Adrenal gland (tissue), 12 donors: ENCODE measurements around the gene TGFBRAP1. TPM values are rescaled to one million over a fixed set of nuclear protein-coding genes. Genes with fewer than 3 reads are reported as not detected.

Experiments
- DNase-seq, 7 donors: peaks; one replicate each; pipeline ENCODE4 v3.0.0-alpha.2; 2019 to 2020
- H3K27ac ChIP-seq, 5 donors: fragments of 200-600 bp; sonication (generic) in 4 of 5; 1 replicate in 3 of 5; 2 replicates in 2 of 5; pipeline versions ENCODE4 v1.5.1 to v1.8.0; 2016 to 2020; ENCODE audit warnings: mild to moderate bottlenecking in 1 of 5
- H3K27me3 ChIP-seq: fragments of 200-600 bp; 2 replicates; pipeline ENCODE4 v1.8.0; 2021
- H3K36me3 ChIP-seq, 2 donors: fragments of 200-600 bp; replicated peaks in 1 of 2; 1 replicate in 1 of 2; 2 replicates in 1 of 2; pipeline versions ENCODE4 v1.5.1 to v1.8.0; 2018 to 2022
- H3K4me1 ChIP-seq, 2 donors: fragments of 200-600 bp; replicated peaks in 1 of 2; 1 replicate in 1 of 2; 2 replicates in 1 of 2; pipeline versions ENCODE4 v1.5.1 to v1.8.0; 2018 to 2021
- H3K4me3 ChIP-seq, 4 donors: fragments of 200-600 bp; sonication (generic) in 3 of 4; one replicate each; pipeline ENCODE4 v1.5.1; 2016 to 2018
- H3K9me3 ChIP-seq, 3 donors: fragments of 200-600 bp; sonication (generic) in 1 of 3; replicated peaks in 1 of 3; 1 replicate in 2 of 3; 2 replicates in 1 of 3; pipeline versions ENCODE4 v1.5.1 to v1.8.0; 2016 to 2021
- POLR2A ChIP-seq, 2 donors: fragments of 450-650 bp; IDR thresholded peaks; one replicate each; pipeline ENCODE4 v1.6.1; 2017; ENCODE audit warnings: antibody characterized with exemption in 2 of 2, mild to moderate bottlenecking in 2 of 2, moderate library complexity in 1 of 2
- WGBS, 4 donors: extraction: QIAGEN DNeasy Blood & Tissue Kit in 2 of 4; methylation state at CpG; one replicate each; pipeline versions ENCODE4 v1.1.5 to v1.1.7; 2013 to 2017; 5-methylcytosine and 5-hydroxymethylcytosine counted together
- intact Hi-C, 2 donors: fragments of 100-400 bp; cut with DNase I; formaldehyde crosslinking; loops; one replicate each; pipeline versions ENCODE4 v1.14.1 to v1.15.0; 2022 to 2023
- polyA plus RNA-seq, 3 donors: library from polyadenylated mRNA; stranded (reverse); fragments of 200-250 nt in 2 of 3; fragments of 350-450 nt in 1 of 3; fragmentation: Illumina TruSeq in 1 of 3; extraction: RNeasy Lipid Tissue Mini Kit (QIAGEN cat#74804) in 1 of 3; gene quantifications; one replicate each; pipeline ENCODE4 v1.2.3, GENCODE V29; 2013 to 2014
- total RNA-seq, 9 donors: library from RNA; depleted of rRNA in 4 of 9; stranded (reverse); fragments of >200 nt in 4 of 9; fragments of 120-200 nt in 1 of 9; fragmentation: NEBNext Ultra II Directional in 1 of 9; extraction: Animal tissue kit (Norgen Biotek cat#: 25700) in 1 of 9; gene quantifications; one replicate each; pipeline versions ENCODE4 v1.1.0 to v1.2.4, GENCODE V29; 2013 to 2023
- TF ChIP-seq, protein P1 (sequence below), 6 experiments: fragments of 450-650 bp in 4 of 6; fragments of 200-600 bp in 2 of 6; sonication (generic) in 1 of 6; IDR thresholded peaks; 1 replicate in 5 of 6; 2 replicates in 1 of 6; pipeline versions ENCODE4 v1.5.1 to v1.8.0; 2016 to 2021; ENCODE audit warnings: antibody characterized with exemption in 6 of 6, mild to moderate bottlenecking in 2 of 6, moderate library complexity in 1 of 6
- donor health status: healthy with polysubstance abuse.
- donor health status: Bipolar disorder and iron deficiency.
- donor health status: DM: yes; HTN: yes; CAD: no.
- donor health status: DM: no; HTN: no; CAD: no.
- donor health status: DM: no; HTN: no; CAD: no.
- donor health status: DM: yes; HTN: yes; CAD: no.

TGFBRAP1 gene
- total and polyA plus RNA-seq, 12 donors, result 5.1 to 29.7 (median 22.3) TPM

DNA sequence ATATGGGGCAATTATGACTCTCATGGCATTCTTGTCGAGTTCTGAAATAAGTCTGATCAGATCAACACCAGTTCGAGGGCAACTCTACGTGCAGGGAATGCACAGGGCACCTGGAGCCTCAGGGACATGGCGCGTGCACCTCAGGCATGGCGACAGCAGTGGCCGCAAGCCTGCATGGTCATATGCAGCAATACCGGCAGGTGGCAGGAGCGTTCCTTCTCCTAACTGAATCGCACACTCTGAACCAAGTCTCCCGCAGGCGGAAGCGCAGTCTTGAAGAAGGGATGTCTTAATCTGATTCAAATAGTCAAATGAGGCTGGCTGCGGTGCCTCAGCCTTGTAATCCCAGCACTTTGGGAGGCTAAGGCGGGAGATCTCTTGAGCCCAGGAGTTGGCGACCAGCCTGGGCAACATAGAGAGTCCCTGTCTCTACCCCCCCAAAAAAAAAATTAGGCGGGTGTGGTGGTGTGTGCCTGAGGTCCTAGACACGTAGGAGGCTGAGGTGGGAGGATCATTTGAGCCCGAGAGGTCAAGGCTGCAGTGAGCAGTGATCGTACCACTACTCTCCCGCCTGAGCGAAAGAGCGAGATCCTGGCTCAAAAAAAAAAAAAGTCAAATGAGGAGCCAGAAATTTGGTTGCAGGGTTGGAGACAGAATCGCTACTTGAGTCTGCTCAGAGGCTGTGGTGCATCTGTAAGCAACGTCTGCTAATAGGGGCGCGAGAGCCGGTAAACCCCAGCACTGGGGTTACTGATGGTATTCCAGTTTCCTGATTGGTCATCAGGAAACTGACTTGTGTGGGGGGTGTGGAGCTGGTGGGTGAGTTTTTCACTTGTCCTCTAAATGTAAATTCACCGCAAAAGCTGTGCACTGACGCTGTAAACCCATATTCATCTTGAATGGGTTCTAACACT, 40.5 kb upstream of the TGFBRAP1 start:
- H3K4me1 ChIP-seq, result peaks cover 13 to 20% of the 10 kb centered on the region in 2 donors

DNA sequence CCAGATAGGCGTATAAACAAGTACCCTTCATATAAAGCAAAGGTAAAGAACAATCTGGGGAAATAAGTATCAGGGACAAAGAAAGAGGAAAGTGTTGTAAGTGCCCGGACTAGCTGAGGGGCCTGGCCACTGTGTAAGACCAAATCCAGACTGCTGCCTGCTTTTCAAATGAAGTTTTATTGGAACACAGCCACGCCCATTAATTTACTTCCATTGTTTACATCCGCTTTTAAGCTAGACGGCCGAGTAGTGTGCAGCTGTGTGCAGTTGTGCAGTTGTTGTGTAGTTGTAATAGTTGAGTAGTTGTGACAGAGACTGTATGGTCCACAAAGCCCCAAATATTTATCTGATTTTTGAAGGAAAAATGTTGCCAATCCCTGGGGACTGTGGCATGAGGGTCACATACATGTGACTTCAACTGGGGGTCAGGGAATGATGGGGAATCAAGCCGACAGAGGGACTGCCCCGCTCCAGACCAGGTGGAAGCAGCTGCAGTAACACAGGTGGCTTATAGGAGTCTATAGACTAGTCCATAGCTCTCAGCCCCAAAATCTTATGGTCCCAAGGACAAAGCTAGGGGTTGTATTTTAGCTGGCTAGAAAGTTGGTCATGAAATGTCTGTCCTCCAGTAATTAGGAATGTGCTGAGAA, 39.3 kb upstream of the TGFBRAP1 start:
- Histone ChIP-seq H3K4me1 (peaks cover 8 to 18% of the 10 kb centered on the region in 2 donors), H3K36me3 (peaks cover 0 to 72% of the 10 kb centered on the region in 2 donors), H3K27me3 (no peaks in the 10 kb centered on the region), H3K9me3 (no peaks in the 10 kb centered on the region), H3K4me3 (no peak overlapping the region), H3K27ac (peak overlapping the region in 1 of 5 donors; percentile 94)
- DNase-seq, result peak in 1 of 7 donors; percentile 19
- 70 to 79% (median 75%) methylated on average over 8 of the region's 8 CpGs for WGBS, 4 donors
- intact Hi-C loops, result no loop called here
- TF ChIP-seq, protein P1, sequence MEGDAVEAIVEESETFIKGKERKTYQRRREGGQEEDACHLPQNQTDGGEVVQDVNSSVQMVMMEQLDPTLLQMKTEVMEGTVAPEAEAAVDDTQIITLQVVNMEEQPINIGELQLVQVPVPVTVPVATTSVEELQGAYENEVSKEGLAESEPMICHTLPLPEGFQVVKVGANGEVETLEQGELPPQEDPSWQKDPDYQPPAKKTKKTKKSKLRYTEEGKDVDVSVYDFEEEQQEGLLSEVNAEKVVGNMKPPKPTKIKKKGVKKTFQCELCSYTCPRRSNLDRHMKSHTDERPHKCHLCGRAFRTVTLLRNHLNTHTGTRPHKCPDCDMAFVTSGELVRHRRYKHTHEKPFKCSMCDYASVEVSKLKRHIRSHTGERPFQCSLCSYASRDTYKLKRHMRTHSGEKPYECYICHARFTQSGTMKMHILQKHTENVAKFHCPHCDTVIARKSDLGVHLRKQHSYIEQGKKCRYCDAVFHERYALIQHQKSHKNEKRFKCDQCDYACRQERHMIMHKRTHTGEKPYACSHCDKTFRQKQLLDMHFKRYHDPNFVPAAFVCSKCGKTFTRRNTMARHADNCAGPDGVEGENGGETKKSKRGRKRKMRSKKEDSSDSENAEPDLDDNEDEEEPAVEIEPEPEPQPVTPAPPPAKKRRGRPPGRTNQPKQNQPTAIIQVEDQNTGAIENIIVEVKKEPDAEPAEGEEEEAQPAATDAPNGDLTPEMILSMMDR (IDR thresholded peaks at IDR 0.05), result no peak
- peak in 1 of 2 donors; percentile 1 for TF ChIP-seq POLR2A (IDR thresholded peaks at IDR 0.05)

More for the DNA sequence above, 40.5 kb upstream of the TGFBRAP1 start:
- peak; percentile 83 to 95 (median 92) for DNase-seq
- Histone ChIP-seq H3K27me3 (no peaks in the 10 kb centered on the region), H3K36me3 (peaks cover 0 to 63% of the 10 kb centered on the region in 2 donors), H3K4me3 (no peak overlapping the region), H3K27ac (peak overlapping the region in 1 of 5 donors; percentile 94), H3K9me3 (no peaks in the 10 kb centered on the region)
- TF ChIP-seq, protein P1 (IDR thresholded peaks at IDR 0.05), result peak; percentile 87 to 97 (median 94)
- TF ChIP-seq POLR2A (IDR thresholded peaks at IDR 0.05), result no peak
- intact Hi-C loops, result loop anchor here (5.0 kb wide), 2 partner anchors 147 to 152 kb away; no protein-coding TSS in a partner anchor
- WGBS, 4 donors, result 37 to 41% (median 41%) methylated on average over 28 to 30 of the region's 30 CpGs

GRCh38 chr2:105365206-105365605, 35.7 kb upstream of the TGFBRAP1 start:
- H3K36me3 ChIP-seq, result peaks cover 0 to 85% of the 10 kb centered on the region in 2 donors
- WGBS, 4 donors, result 76 to 84% (median 77%) methylated on average over 3 of the region's 3 CpGs
- intact Hi-C loops, result no loop called here
- no peaks in the 10 kb centered on the region for H3K27me3 ChIP-seq
- TF ChIP-seq POLR2A (IDR thresholded peaks at IDR 0.05), result no peak
- TF ChIP-seq, protein P1 (IDR thresholded peaks at IDR 0.05), result no peak
- no peaks in the 10 kb centered on the region for H3K4me1 ChIP-seq
- H3K27ac ChIP-seq, result no peak overlapping the region
- H3K9me3 ChIP-seq, result no peaks in the 10 kb centered on the region
- DNase-seq, result no peak
- no peak overlapping the region for H3K4me3 ChIP-seq
